Gastroesophageal sphincter (tissue), 3 donors: ENCODE data around the gene MAST3.

ENCODE experiments used
- POLR2A ChIP-seq, 2 donors: fragments of 450-650 bp; IDR thresholded peaks; one replicate each; pipeline ENCODE4 v1.6.1; 2017; ENCODE audit warnings: antibody characterized with exemption in 2 of 2, mild to moderate bottlenecking in 2 of 2, moderate library complexity in 1 of 2
- POLR2AphosphoS5 ChIP-seq: sonication (generic); formaldehyde crosslinking; IDR thresholded peaks from one replicate; pipeline ENCODE4 v1.6.1; 2017; ENCODE audit warnings: antibody characterized with exemption
- TF ChIP-seq, protein P1 (sequence below), 4 experiments: fragments of 200-600 bp in 2 of 4; fragments of 450-650 bp in 2 of 4; sonication (generic) in 1 of 4; IDR thresholded peaks; one replicate each; pipeline ENCODE4 v1.5.1; 2017 to 2019; ENCODE audit warnings: antibody characterized with exemption in 4 of 4, mild to moderate bottlenecking in 2 of 4, moderate library complexity in 2 of 4

DNA sequence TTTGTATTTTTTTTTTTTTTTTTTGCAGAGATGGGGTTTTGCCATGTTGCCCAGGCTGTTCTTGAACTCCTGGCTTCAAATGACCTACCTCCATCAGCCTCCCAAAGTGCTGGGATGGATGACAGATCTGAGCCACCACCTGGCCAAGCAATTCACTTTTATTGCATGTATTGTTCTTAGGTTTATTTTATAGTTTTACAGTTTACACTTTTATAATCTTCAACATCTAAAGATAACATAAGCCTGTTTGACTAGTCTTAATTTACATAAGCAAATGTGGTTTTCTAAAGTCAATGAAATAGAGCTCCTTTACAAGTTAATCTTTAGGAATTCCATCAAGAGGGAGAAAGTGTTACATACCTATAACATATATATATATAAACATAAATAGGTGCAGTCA, 86.0 kb downstream of the MAST3 start:
- TF ChIP-seq, protein P1, sequence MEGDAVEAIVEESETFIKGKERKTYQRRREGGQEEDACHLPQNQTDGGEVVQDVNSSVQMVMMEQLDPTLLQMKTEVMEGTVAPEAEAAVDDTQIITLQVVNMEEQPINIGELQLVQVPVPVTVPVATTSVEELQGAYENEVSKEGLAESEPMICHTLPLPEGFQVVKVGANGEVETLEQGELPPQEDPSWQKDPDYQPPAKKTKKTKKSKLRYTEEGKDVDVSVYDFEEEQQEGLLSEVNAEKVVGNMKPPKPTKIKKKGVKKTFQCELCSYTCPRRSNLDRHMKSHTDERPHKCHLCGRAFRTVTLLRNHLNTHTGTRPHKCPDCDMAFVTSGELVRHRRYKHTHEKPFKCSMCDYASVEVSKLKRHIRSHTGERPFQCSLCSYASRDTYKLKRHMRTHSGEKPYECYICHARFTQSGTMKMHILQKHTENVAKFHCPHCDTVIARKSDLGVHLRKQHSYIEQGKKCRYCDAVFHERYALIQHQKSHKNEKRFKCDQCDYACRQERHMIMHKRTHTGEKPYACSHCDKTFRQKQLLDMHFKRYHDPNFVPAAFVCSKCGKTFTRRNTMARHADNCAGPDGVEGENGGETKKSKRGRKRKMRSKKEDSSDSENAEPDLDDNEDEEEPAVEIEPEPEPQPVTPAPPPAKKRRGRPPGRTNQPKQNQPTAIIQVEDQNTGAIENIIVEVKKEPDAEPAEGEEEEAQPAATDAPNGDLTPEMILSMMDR (IDR thresholded peaks at IDR 0.05): no peak
- TF ChIP-seq POLR2A (IDR thresholded peaks at IDR 0.05): no peak
- TF ChIP-seq POLR2AphosphoS5: no peak
